Measurements from ENCODE around the gene ADGRB2.
"Not testable (repeated sequence)": the region's sequence is repeated elsewhere in the genome, so short reads cannot be mapped to it uniquely, and the experiment has no call there.

ADGRB2 gene

GRCh38 chr1:31715873-31716220 is 48.3 kb downstream of the ADGRB2 start:
- no peak for DNase-seq

GRCh38 chr1:31715087-31715872 is 48.9 kb downstream of the ADGRB2 start:
- peak; percentile 91 for DNase-seq

- peak; percentile 16 for DNase-seq
These were observed 49.6 kb downstream of the ADGRB2 start for GRCh38 chr1:31714442-31715086.

- DNase-seq = no peak
These were observed 51.5 kb downstream of the ADGRB2 start for GRCh38 chr1:31712630-31713029.

- no peak for DNase-seq
These were observed 52.1 kb downstream of the ADGRB2 start for GRCh38 chr1:31712068-31712467.

GRCh38 chr1:31708324-31708723 is 55.8 kb downstream of the ADGRB2 start:
- DNase-seq = no peak

GRCh38 chr1:31707711-31708110 is 56.4 kb downstream of the ADGRB2 start:
- DNase-seq = no peak

GRCh38 chr1:31707059-31707600 is 57.0 kb downstream of the ADGRB2 start:
- not testable (repeated sequence) for DNase-seq

- no peak for DNase-seq
These were observed 57.6 kb downstream of the ADGRB2 start for GRCh38 chr1:31706384-31707058.

GRCh38 chr1:31705080-31705866 is 58.9 kb downstream of the ADGRB2 start:
- DNase-seq = no peak

GRCh38 chr1:31704271-31705079 is 59.7 kb downstream of the ADGRB2 start:
- no peak for DNase-seq

- peak; percentile 75 for DNase-seq
These were observed 60.5 kb downstream of the ADGRB2 start, which contains the start of gene COL16A1 for GRCh38 chr1:31703431-31704270. COL16A1 (minus strand) TSS chr1:31704017; CDS start chr1:31702193, 1,824 bp downstream.

GRCh38 chr1:31702836-31703404 is 61.2 kb downstream of the ADGRB2 start:
- no peak for DNase-seq

- DNase-seq = no peak
These were observed 62.9 kb downstream of the ADGRB2 start for GRCh38 chr1:31701091-31701736.

- DNase-seq = no peak
These were observed 63.6 kb downstream of the ADGRB2 start for GRCh38 chr1:31700468-31701090.

GRCh38 chr1:31699341-31699891 is 64.7 kb downstream of the ADGRB2 start:
- DNase-seq = no peak

GRCh38 chr1:31697369-31697984 is 66.7 kb downstream of the ADGRB2 start:
- DNase-seq = no peak

GRCh38 chr1:31696242-31696641 is 67.9 kb downstream of the ADGRB2 start:
- DNase-seq = peak; percentile 46

GRCh38 chr1:31695327-31695726 is 68.8 kb downstream of the ADGRB2 start:
- DNase-seq = no peak

Measured in NCI-H1105 (cell line).